KMS-11 (cell line): Measurements from ENCODE around the gene TP53INP2.

Experiments
- H2AFZ ChIP-seq: fragments of 200-600 bp; sonication (generic); 2 replicates; pipeline ENCODE4 v1.6.1; 2016; ENCODE audit warnings: antibody characterized with exemption, mixed run types, low read depth
- H3K27ac ChIP-seq: fragments of 200-600 bp; sonication (generic); 2 replicates; pipeline ENCODE4 v1.6.1; 2016; ENCODE audit warnings: mild to moderate bottlenecking, mixed run types
- H3K27me3 ChIP-seq: fragments of 200-600 bp; sonication (generic); 2 replicates; pipeline ENCODE4 v1.6.1; 2017; ENCODE audit warnings: mild to moderate bottlenecking, low read depth, mixed run types, moderate library complexity; ENCODE audit not compliant: insufficient read depth
- H3K36me3 ChIP-seq: fragments of 200-600 bp; sonication (generic); 2 replicates; pipeline ENCODE4 v1.6.1; 2017; ENCODE audit warnings: mild to moderate bottlenecking, mixed run types; ENCODE audit not compliant: insufficient read depth
- H3K4me1 ChIP-seq: fragments of 200-600 bp; sonication (generic); 2 replicates; pipeline ENCODE4 v1.6.1; 2016; ENCODE audit warnings: mild to moderate bottlenecking, low read depth, mixed run types; ENCODE audit not compliant: poor library complexity, severe bottlenecking
- H3K4me2 ChIP-seq: fragments of 200-600 bp; sonication (generic); 2 replicates; pipeline ENCODE4 v1.7.0; 2016; ENCODE audit warnings: mild to moderate bottlenecking, mixed run types
- H3K4me3 ChIP-seq: fragments of 200-600 bp; sonication (generic); IDR thresholded peaks from 2 replicates; pipeline ENCODE4 v1.6.1; 2017; ENCODE audit warnings: low read depth, low read length, mixed read lengths; ENCODE audit not compliant: insufficient read depth
- H3K79me2 ChIP-seq: fragments of 200-600 bp; sonication (generic); 2 replicates; pipeline ENCODE4 v1.6.1; 2016; ENCODE audit warnings: low read depth, mixed run types; ENCODE audit not compliant: insufficient read depth
- H3K9ac ChIP-seq: fragments of 200-600 bp; sonication (generic); 2 replicates; pipeline ENCODE4 v1.6.1; 2016; ENCODE audit warnings: mild to moderate bottlenecking, mixed run types
- H4K20me1 ChIP-seq: fragments of 200-600 bp; sonication (generic); 2 replicates; pipeline ENCODE4 v1.6.1; 2016; ENCODE audit warnings: mild to moderate bottlenecking, mixed run types; ENCODE audit not compliant: insufficient read depth
- CTCF ChIP-seq: fragments of 200-600 bp; sonication (generic); conservative IDR thresholded peaks from 2 replicates; pipeline ENCODE4 v1.6.1; 2017; ENCODE audit warnings: low read depth, mild to moderate bottlenecking, antibody characterized with exemption, low read length, moderate library complexity, mixed read lengths

The TP53INP2 gene

GRCh38 chr20:34710568-34710839, 6.4 kb downstream of the TP53INP2 start:
- H4K20me1 ChIP-seq = no peaks in the 10 kb centered on the region
- peak overlapping the region; percentile 43; the same call in 1 of the 2 replicates for H3K4me2 ChIP-seq
- H2AFZ ChIP-seq = peak overlapping the region; percentile 94; the same call in 1 of the 2 replicates
- TF ChIP-seq CTCF = no peak
- H3K4me3 ChIP-seq = no peak overlapping the region
- H3K27ac ChIP-seq = no peak overlapping the region
- no peaks in the 10 kb centered on the region for H3K79me2 ChIP-seq
- H3K27me3 ChIP-seq = no peaks in the 10 kb centered on the region
- H3K36me3 ChIP-seq = no peaks in the 10 kb centered on the region
- peak overlapping the region; percentile 82; the same call in 1 of the 2 replicates for H3K9ac ChIP-seq
- peaks cover 31% of the 10 kb centered on the region for H3K4me1 ChIP-seq

GRCh38 chr20:34710861-34711574, 6.9 kb downstream of the TP53INP2 start:
- Histone ChIP-seq H3K4me1 (peaks cover 29% of the 10 kb centered on the region), H4K20me1 (no peaks in the 10 kb centered on the region), H3K27me3 (no peaks in the 10 kb centered on the region), H2AFZ (peak overlapping the region; percentile 94; the same call in 1 of the 2 replicates), H3K79me2 (no peaks in the 10 kb centered on the region), H3K4me2 (peak overlapping the region; percentile 43; the same call in 1 of the 2 replicates), H3K36me3 (no peaks in the 10 kb centered on the region), H3K4me3 (no peak overlapping the region), H3K9ac (peak overlapping the region; percentile 82; the same call in 1 of the 2 replicates), H3K27ac (no peak overlapping the region)
- TF ChIP-seq CTCF = no peak

DNA sequence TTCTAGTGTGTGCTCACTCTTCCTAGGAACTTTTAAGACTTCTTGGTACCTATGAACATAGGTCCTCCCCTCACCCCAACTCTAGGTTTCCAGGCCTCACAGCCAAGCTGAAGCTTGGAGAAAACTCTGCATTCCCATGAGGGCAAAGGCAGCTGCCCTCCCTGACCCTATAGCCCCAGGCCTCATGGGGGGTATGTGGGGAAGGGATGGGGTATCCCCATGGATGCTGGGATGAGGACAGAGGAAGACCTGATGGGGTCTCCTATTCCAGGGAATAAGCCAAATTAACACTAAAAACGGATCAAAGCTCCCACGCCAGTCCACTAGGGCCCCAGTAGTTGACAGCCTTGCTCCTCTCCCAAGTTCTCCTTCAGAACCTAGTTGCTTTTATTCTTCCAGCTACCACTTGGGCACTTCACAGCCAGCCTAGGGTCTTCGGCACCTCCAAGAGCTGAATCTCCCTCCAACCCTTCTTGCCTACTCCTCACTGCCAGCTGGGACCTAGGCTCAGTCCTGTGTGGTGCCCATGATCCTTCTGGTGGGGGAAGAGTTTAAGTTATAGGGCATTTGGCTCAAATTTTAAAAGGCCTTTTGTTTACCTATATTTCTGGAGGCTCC, 7.8 kb downstream of the TP53INP2 start:
- Histone ChIP-seq H4K20me1 (no peaks in the 10 kb centered on the region), H3K4me2 (no peak overlapping the region), H3K27ac (no peak overlapping the region), H3K79me2 (no peaks in the 10 kb centered on the region), H2AFZ (no peak overlapping the region), H3K27me3 (no peaks in the 10 kb centered on the region), H3K4me1 (peaks cover 29% of the 10 kb centered on the region), H3K36me3 (no peaks in the 10 kb centered on the region), H3K4me3 (no peak overlapping the region), H3K9ac (no peak overlapping the region)
- TF ChIP-seq CTCF = no peak

- Histone ChIP-seq H3K4me2 (no peak overlapping the region), H3K9ac (no peak overlapping the region), H3K4me1 (peaks cover 25% of the 10 kb centered on the region), H3K27me3 (no peaks in the 10 kb centered on the region), H3K36me3 (no peaks in the 10 kb centered on the region), H3K79me2 (no peaks in the 10 kb centered on the region), H4K20me1 (no peaks in the 10 kb centered on the region), H2AFZ (no peak overlapping the region), H3K4me3 (no peak overlapping the region), H3K27ac (no peak overlapping the region)
- TF ChIP-seq CTCF = no peak
These were observed 8.5 kb downstream of the TP53INP2 start for GRCh38 chr20:34712525-34713192.
